ENCODE results near the gene RPA3. TPM values are rescaled to one million over a fixed set of nuclear protein-coding genes. Genes with fewer than 3 reads are reported as not detected.

The RPA3 gene
- total and polyA plus RNA-seq, 9 of the 15 experiments (the other 6 are each of a cell fraction or from before 2014, with no cell fraction given): 68.5 to 265 (median 125) TPM

DNA sequence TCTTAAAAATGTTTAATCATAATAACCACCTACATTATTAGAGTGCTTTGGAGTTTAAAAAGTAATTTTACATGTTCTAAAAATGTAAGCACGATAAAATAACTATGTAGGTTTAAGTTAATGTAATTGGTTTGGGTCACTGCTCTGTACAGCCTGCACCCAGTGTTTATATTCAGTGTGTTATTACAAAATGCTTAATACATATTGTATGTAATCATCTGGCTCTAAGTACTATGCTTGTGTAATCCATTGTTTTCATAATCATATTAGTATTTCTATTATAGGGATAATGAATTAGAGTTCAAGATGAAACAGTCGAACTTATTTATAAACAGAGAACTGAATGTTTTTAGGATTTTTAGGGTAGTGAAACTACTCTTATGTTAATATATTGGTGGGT, 13.1 kb downstream of the RPA3 start:
- ATAC-seq: no peak
- Histone ChIP-seq H3K27me3 (ENCODE audit: control insufficient read depth in 2 of 2, insufficient read depth in 2 of 2, low read length in 2 of 2) (no peaks in the 10 kb centered on the region), H3K4me2 (ENCODE audit: insufficient read depth, low read length) (no peak overlapping the region), H3K27ac (ENCODE audit: extremely low read depth, low read depth, low read length) (no peak overlapping the region), H3K79me2 (ENCODE audit: control insufficient read depth, insufficient read depth, low read length) (no peaks in the 10 kb centered on the region), H3K9me3 (replicated peaks; ENCODE audit: control insufficient read depth, insufficient read depth, low read depth, low read length) (no peaks in the 10 kb centered on the region), H3K9ac (ENCODE audit: insufficient read depth in 1 of 2, low read depth in 2 of 2, low read length in 2 of 2) (no peak overlapping the region), H3K4me1 (replicated peaks in 1 of 2; ENCODE audit: control insufficient read depth in 2 of 2, insufficient read depth in 2 of 2, low read length in 2 of 2) (no peaks in the 10 kb centered on the region), H3K4me3 (no peak overlapping the region), H3K9me1 (ENCODE audit: control insufficient read depth, insufficient read depth, low read length) (no peaks in the 10 kb centered on the region), H2AFZ (ENCODE audit: low read depth, low read length) (no peak overlapping the region), H4K20me1 (replicated peaks; ENCODE audit: control insufficient read depth, insufficient read depth, low read length) (no peaks in the 10 kb centered on the region), H3K36me3 (ENCODE audit: control insufficient read depth, insufficient read depth, low read length) (no peaks in the 10 kb centered on the region)
- BruUV-seq (replicated peaks): no TSS peak
- DNase-seq (ENCODE audit: extremely low read depth in 1 of 4, low spot score in 3 of 4): no peak
- intact Hi-C loops (cut with micrococcal nuclease): no loop called here
- CTCF ChIA-PET (ENCODE audit: low intra/inter-chr PET ratio): no interaction called here
- WGBS (ENCODE audit: insufficient coverage, low coverage, missing lambda C conversion rate): 60% methylated on average over 2 of the region's 2 CpGs
- in situ Hi-C loops (cut with MboI): no loop called here
- POLR2A ChIA-PET: no interaction called here
- TF ChIP-seq STAT5A (IDR thresholded peaks at IDR 0.05; ENCODE audit: borderline replicate concordance, low read length): no peak
- no peak for FAIRE-seq

DNA sequence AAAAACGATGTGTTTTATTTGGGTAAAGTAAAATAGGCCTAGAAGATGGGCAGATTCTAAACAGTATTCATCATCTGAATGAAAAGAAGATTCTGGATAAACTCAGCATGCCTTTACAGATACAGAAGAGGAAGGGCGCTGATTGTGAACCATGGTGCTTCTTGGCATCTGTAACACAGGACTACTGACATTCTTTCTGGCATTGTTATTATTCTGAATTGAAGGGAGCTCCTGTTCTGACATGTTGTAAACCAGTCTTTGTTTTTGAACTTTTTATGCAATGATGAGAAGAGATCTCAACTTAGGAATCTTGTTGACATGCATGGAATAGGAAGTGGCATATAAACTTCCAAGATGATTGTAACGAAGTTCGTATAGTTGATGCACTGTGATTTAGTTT, 13.5 kb downstream of the RPA3 start:
- BruUV-seq (replicated peaks): no TSS peak
- H3K9me3 ChIP-seq (replicated peaks; ENCODE audit: control insufficient read depth, insufficient read depth, low read depth, low read length): no peaks in the 10 kb centered on the region
- WGBS (ENCODE audit: insufficient coverage, low coverage, missing lambda C conversion rate): 40% methylated on average over 4 of the region's 4 CpGs
- H3K4me2 ChIP-seq (ENCODE audit: insufficient read depth, low read length): no peak overlapping the region
- FAIRE-seq (no peak), ATAC-seq (no peak), DNase-seq (ENCODE audit: extremely low read depth in 1 of 4, low spot score in 3 of 4) (no peak)
- intact Hi-C loops (cut with micrococcal nuclease): no loop called here
- no peak overlapping the region for H2AFZ ChIP-seq (ENCODE audit: low read depth, low read length)
- H3K4me1 ChIP-seq (replicated peaks in 1 of 2; ENCODE audit: control insufficient read depth in 2 of 2, insufficient read depth in 2 of 2, low read length in 2 of 2): no peaks in the 10 kb centered on the region
- TF ChIP-seq TAF7 (tag; IDR thresholded peaks at IDR 0.05) (no peak), TCFL5 (CRISPR knock-in tag; conservative IDR thresholded peaks at IDR 0.05) (no peak), SRSF3 (IDR thresholded peaks at IDR 0.05; ENCODE audit: insufficient read depth, low read length) (no peak)
- TF ChIP-seq, protein P1, sequence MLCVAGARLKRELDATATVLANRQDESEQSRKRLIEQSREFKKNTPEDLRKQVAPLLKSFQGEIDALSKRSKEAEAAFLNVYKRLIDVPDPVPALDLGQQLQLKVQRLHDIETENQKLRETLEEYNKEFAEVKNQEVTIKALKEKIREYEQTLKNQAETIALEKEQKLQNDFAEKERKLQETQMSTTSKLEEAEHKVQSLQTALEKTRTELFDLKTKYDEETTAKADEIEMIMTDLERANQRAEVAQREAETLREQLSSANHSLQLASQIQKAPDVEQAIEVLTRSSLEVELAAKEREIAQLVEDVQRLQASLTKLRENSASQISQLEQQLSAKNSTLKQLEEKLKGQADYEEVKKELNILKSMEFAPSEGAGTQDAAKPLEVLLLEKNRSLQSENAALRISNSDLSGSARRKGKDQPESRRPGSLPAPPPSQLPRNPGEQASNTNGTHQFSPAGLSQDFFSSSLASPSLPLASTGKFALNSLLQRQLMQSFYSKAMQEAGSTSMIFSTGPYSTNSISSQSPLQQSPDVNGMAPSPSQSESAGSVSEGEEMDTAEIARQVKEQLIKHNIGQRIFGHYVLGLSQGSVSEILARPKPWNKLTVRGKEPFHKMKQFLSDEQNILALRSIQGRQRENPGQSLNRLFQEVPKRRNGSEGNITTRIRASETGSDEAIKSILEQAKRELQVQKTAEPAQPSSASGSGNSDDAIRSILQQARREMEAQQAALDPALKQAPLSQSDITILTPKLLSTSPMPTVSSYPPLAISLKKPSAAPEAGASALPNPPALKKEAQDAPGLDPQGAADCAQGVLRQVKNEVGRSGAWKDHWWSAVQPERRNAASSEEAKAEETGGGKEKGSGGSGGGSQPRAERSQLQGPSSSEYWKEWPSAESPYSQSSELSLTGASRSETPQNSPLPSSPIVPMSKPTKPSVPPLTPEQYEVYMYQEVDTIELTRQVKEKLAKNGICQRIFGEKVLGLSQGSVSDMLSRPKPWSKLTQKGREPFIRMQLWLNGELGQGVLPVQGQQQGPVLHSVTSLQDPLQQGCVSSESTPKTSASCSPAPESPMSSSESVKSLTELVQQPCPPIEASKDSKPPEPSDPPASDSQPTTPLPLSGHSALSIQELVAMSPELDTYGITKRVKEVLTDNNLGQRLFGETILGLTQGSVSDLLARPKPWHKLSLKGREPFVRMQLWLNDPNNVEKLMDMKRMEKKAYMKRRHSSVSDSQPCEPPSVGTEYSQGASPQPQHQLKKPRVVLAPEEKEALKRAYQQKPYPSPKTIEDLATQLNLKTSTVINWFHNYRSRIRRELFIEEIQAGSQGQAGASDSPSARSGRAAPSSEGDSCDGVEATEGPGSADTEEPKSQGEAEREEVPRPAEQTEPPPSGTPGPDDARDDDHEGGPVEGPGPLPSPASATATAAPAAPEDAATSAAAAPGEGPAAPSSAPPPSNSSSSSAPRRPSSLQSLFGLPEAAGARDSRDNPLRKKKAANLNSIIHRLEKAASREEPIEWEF (CRISPR knock-in tag; IDR thresholded peaks at IDR 0.05): no peak
- H3K27ac ChIP-seq (ENCODE audit: extremely low read depth, low read depth, low read length): no peak overlapping the region
- ChIA-PET POLR2A (no interaction called here), CTCF (ENCODE audit: low intra/inter-chr PET ratio) (no interaction called here)
- in situ Hi-C loops (cut with MboI): no loop called here
- no peaks in the 10 kb centered on the region for H3K27me3 ChIP-seq (ENCODE audit: control insufficient read depth in 2 of 2, insufficient read depth in 2 of 2, low read length in 2 of 2)
- H3K4me3 ChIP-seq: no peak overlapping the region
- H3K79me2 ChIP-seq (ENCODE audit: control insufficient read depth, insufficient read depth, low read length): no peaks in the 10 kb centered on the region
- H3K9me1 ChIP-seq (ENCODE audit: control insufficient read depth, insufficient read depth, low read length): no peaks in the 10 kb centered on the region
- no peaks in the 10 kb centered on the region for H3K36me3 ChIP-seq (ENCODE audit: control insufficient read depth, insufficient read depth, low read length)
- H4K20me1 ChIP-seq (replicated peaks; ENCODE audit: control insufficient read depth, insufficient read depth, low read length): no peaks in the 10 kb centered on the region
- no peak overlapping the region for H3K9ac ChIP-seq (ENCODE audit: insufficient read depth in 1 of 2, low read depth in 2 of 2, low read length in 2 of 2)
